ENCODE measurements around the gene KRTAP19-3.

Gene KRTAP19-3

GRCh38 chr21:30491963-30492428 is at the start of gene KRTAP19-3:
KRTAP19-3 (minus strand) TSS chr21:30492013; CDS start chr21:30491957, 56 bp downstream.
- DNase-seq, result no peak

GRCh38 chr21:30518876-30519275 is 27.1 kb upstream of the KRTAP19-3 start:
- DNase-seq, result no peak

GRCh38 chr21:30515681-30516080 is 23.9 kb upstream of the KRTAP19-3 start:
- no peak for DNase-seq

GRCh38 chr21:30505621-30506205 is 13.9 kb upstream of the KRTAP19-3 start:
- DNase-seq, result peak in 1 of 2 experiments; percentile 32

- DNase-seq, result no peak
Measured at GRCh38 chr21:30502041-30502440, 10.2 kb upstream of the KRTAP19-3 start, which contains the start of gene KRTAP19-5. KRTAP19-5 (minus strand) TSS chr21:30502141; CDS start chr21:30502090, 51 bp downstream.

GRCh38 chr21:30497065-30497464 is 5.3 kb upstream of the KRTAP19-3 start, which contains the start of gene KRTAP19-4:
KRTAP19-4 (minus strand) TSS chr21:30497165; CDS start chr21:30497110, 55 bp downstream.
- DNase-seq, result no peak

GRCh38 chr21:30487336-30487735 is 4.5 kb downstream of the KRTAP19-3 start, which contains the start of gene KRTAP19-2:
KRTAP19-2 (minus strand) TSS chr21:30487436; CDS start chr21:30487348, 88 bp downstream.
- no peak for DNase-seq

- no peak for DNase-seq
Measured at GRCh38 chr21:30486180-30486579, 5.6 kb downstream of the KRTAP19-3 start.

- no peak for DNase-seq
Measured at GRCh38 chr21:30482130-30482529, 9.7 kb downstream of the KRTAP19-3 start.

GRCh38 chr21:30480145-30480544 is 11.7 kb downstream of the KRTAP19-3 start, which contains the start of gene KRTAP19-1:
KRTAP19-1 (minus strand) TSS chr21:30480367; CDS start chr21:30480317, 50 bp downstream.
- DNase-seq, result no peak

- no peak for DNase-seq
Measured at GRCh38 chr21:30479259-30479658, 12.6 kb downstream of the KRTAP19-3 start.

- no peak for DNase-seq
Measured at GRCh38 chr21:30478004-30478403, 13.8 kb downstream of the KRTAP19-3 start.

- no peak for DNase-seq
Measured at GRCh38 chr21:30468900-30469714, 22.7 kb downstream of the KRTAP19-3 start.

- DNase-seq, result peak in 1 of 2 experiments; percentile 58
Measured at GRCh38 chr21:30463713-30464112, 28.1 kb downstream of the KRTAP19-3 start.

- no peak for DNase-seq
Measured at GRCh38 chr21:30448514-30448913, 43.3 kb downstream of the KRTAP19-3 start.

GRCh38 chr21:30447056-30447455 is 44.8 kb downstream of the KRTAP19-3 start:
- DNase-seq, result no peak

GRCh38 chr21:30444204-30444603 is 47.6 kb downstream of the KRTAP19-3 start:
- DNase-seq, result no peak

- DNase-seq, result no peak
Measured at GRCh38 chr21:30443226-30443625, 48.6 kb downstream of the KRTAP19-3 start.

Measured in NCI-H524 (cell line).